NB4 (cell line): ENCODE measurements around the gene PPP1R3F.
A peak's percentile ranks its signal among the peaks of the same experiment; 100 is the strongest.
"Not testable (repeated sequence)": the region's sequence is repeated elsewhere in the genome, so short reads cannot be mapped to it uniquely, and the experiment has no call there.

Experiments used
- DNase-seq: peaks from one replicate; pipeline ENCODE4 v3.0.0; 2010; ENCODE audit warnings: low read depth
- H3K4me3 ChIP-seq: one replicate; pipeline ENCODE4 v1.5.1; 2011; ENCODE audit warnings: mild to moderate bottlenecking, low read depth, low read length, moderate library complexity
- MAX ChIP-seq: IDR thresholded peaks from 2 replicates; pipeline ENCODE4 v1.6.1; 2011; ENCODE audit warnings: low read depth, low read length
- MYC ChIP-seq: IDR thresholded peaks from 2 replicates; pipeline ENCODE4 v1.6.1; 2011; ENCODE audit warnings: low read depth, low read length
- POLR2A ChIP-seq: IDR thresholded peaks from 2 replicates; pipeline ENCODE4 v1.6.1; 2011; ENCODE audit warnings: mild to moderate bottlenecking; ENCODE audit not compliant: insufficient read length; ENCODE audit errors: extremely low read depth
- TF ChIP-seq, protein P1 (sequence below): IDR thresholded peaks from one replicate; pipeline ENCODE4 v1.5.1; 2012; ENCODE audit warnings: low read depth, low read length

The PPP1R3F gene

GRCh38 chrX:49303346-49303745 is 33.8 kb downstream of the PPP1R3F start, which contains the start of gene GAGE10:
TSS of gene GAGE10 (plus strand) at chrX:49303646. CDS start at chrX:49304860, 1,214 bp downstream.
- no peak for TF ChIP-seq MYC
- no peak for TF ChIP-seq POLR2A
- TF ChIP-seq, protein P1, sequence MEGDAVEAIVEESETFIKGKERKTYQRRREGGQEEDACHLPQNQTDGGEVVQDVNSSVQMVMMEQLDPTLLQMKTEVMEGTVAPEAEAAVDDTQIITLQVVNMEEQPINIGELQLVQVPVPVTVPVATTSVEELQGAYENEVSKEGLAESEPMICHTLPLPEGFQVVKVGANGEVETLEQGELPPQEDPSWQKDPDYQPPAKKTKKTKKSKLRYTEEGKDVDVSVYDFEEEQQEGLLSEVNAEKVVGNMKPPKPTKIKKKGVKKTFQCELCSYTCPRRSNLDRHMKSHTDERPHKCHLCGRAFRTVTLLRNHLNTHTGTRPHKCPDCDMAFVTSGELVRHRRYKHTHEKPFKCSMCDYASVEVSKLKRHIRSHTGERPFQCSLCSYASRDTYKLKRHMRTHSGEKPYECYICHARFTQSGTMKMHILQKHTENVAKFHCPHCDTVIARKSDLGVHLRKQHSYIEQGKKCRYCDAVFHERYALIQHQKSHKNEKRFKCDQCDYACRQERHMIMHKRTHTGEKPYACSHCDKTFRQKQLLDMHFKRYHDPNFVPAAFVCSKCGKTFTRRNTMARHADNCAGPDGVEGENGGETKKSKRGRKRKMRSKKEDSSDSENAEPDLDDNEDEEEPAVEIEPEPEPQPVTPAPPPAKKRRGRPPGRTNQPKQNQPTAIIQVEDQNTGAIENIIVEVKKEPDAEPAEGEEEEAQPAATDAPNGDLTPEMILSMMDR = no peak
- H3K4me3 ChIP-seq = no peak within 1 kb of the TSS
- DNase-seq = no peak

DNA sequence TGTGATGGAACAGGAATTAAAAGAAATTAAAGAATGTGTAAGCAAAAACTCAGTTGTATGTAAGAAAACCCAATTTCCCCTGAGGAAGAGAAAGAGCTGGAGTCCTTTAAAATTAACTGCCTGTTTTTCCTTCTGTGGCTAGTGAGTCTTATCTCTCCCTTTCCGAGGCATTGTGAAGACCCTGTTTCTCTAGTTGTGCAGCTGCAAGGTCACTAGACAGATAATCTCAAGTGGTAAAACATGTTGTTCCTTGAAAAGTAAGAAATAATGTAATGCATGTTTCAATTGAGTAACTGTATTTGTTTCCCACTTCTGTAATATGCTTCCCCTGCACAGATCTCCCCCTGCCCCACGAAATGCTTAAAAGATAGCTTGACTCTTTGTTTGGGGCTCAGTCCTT is 38.2 kb downstream of the PPP1R3F start:
- not testable (repeated sequence) for DNase-seq, H3K4me3 ChIP-seq

DNA sequence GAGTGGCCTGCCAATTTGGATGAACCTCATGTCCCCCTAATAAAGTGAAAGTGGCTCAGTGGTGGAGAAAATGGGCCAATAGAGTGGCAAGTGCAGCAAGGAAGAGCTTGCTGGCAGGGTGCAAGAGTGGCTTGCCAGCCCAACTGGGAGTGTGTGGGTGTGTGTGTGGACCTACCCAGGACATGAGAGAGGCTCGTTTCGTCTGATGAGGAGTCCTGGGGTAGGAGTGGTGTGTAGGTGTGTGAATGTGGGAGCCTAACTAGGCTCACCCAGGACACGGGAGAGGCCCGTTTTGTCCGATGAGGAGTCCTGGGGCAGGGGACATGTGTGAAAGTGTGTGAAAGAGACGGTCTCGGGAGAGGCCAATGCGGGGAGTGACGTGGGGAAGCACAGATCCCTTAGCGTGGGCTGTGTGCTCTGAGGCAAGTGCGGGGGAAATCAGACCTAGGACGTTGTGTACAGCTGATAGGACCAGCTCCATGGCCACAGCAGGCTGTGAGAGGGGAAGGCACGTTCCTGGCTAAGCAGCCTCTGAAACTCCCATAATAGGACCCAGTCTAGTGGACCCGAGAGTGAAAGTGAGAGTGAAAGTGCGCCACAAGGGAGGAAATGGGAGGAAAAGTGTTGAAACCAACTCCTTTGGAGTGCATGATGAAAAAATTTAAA is 39.1 kb downstream of the PPP1R3F start:
- no peak overlapping the region for H3K4me3 ChIP-seq
- DNase-seq = peak; percentile 34
- TF ChIP-seq, protein P1 = no peak
- no peak for TF ChIP-seq MYC
- no peak for TF ChIP-seq MAX
- TF ChIP-seq POLR2A = no peak

DNA sequence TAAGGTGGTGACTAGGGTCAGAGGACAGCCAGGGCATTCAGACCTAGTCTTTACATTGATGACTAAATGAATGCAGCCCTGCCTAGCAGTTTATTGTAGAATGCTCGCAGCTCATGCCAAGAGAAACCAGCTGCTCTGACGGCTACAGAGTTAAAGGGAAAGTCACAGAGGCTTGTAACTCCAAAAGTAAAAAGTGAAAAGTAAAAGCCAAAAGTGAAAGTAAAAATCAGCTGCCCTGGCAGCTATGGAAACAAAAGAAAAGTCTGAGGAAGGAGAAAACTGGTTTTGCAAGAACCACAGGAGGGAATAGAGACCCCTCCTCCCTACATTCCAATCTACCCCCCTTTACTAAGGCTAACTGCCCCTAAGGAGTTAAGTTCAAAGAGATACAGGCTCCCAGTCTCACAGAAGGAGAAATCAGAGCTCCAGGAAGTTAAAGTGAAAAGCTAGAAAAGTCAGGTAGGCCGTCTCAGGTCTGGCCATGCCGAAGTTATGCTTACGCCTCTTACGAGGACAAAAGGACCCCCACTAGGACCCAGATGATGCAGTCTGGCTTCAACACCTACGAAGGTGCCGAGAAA is 39.9 kb downstream of the PPP1R3F start:
- TF ChIP-seq POLR2A = no peak
- no peak for TF ChIP-seq MAX
- TF ChIP-seq, protein P1 = no peak
- TF ChIP-seq MYC = no peak
- no peak overlapping the region for H3K4me3 ChIP-seq
- no peak for DNase-seq

- H3K4me3 ChIP-seq = no peak overlapping the region
- no peak for DNase-seq
- no peak for TF ChIP-seq MAX
- no peak for TF ChIP-seq MYC
- TF ChIP-seq, protein P1 = no peak
- no peak for TF ChIP-seq POLR2A
Measured at GRCh38 chrX:49310371-49310770, 40.8 kb downstream of the PPP1R3F start.

- no peak overlapping the region for H3K4me3 ChIP-seq
- DNase-seq = no peak
- TF ChIP-seq, protein P1 = no peak
- TF ChIP-seq MYC = no peak
- TF ChIP-seq POLR2A = no peak
- no peak for TF ChIP-seq MAX
Measured at GRCh38 chrX:49312176-49312575, 42.6 kb downstream of the PPP1R3F start.
